Measurements from ENCODE around the gene ZYG11A. TPM values are rescaled to one million over a fixed set of nuclear protein-coding genes. Genes with fewer than 3 reads are reported as not detected.
A peak's percentile ranks its signal among the peaks of the same experiment; 100 is the strongest.

ZYG11A gene
- total and polyA plus RNA-seq, 2 of the 8 experiments (the other 6 are each of a cell fraction or from before 2014, with no cell fraction given): 0.89 to 2.6 TPM

DNA sequence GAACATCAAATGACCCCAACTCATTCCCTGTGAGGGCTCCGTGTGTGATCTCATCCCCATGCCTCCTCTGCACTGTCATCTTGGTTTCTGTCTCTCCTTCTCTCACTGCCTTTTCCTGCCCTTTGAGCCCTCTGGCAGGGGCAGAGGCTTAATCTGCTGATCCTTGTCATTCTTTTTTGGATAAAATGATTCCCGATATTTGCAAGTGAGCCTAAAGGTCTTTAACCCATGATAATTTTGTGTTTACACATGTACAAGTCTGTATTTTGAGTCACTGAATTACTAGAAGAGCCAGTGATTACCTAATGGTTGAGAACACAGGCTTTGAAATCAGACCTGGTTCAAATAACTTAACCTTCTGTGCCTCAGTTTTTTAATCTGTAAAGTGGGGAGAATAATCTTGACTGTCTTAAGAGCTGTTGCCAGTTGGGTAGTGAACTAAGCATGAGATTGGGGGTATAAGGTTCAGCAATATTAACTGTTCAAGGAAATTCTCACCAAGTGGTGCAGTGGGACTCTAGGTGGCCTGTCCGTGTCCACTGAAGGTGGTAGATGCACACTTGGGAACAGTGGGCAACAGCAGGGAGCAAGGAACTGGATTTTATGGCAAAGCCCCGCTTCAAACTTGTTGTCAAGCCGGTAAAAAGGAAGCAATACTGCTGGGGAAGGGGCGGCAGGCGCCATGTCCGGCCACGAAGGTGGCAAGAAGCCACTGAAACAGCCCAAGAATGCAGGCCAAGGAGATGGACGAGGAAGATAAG lies 77.3 kb downstream of the ZYG11A start:
- H3K9me3 ChIP-seq (ENCODE audit: insufficient read depth in 2 of 2, low read depth in 1 of 2, low read length in 1 of 2): no peaks in the 10 kb centered on the region; a peak in 1 of 4 replicates
- CTCF ChIA-PET (ENCODE audit: partially characterized antibody): interaction anchor here (0.9 to 6.1 kb wide), 5 partner anchors 14 to 217 kb away, joined by 3 to 39 read pairs (median 4); partner anchors contain the start of gene ZYG11A
- H3K79me2 ChIP-seq (ENCODE audit: control insufficient read depth in 1 of 2, insufficient read depth in 2 of 2, low read length in 2 of 2): no peaks in the 10 kb centered on the region
- H2BK20ac ChIP-seq (ENCODE audit: low read length): no peak overlapping the region
- no peak for FAIRE-seq
- no peak overlapping the region for H3K14ac ChIP-seq (ENCODE audit: insufficient read length)
- H3K9ac ChIP-seq (replicated peaks in 1 of 4; ENCODE audit: extremely low read depth in 1 of 4, low read depth in 3 of 4, low read length in 3 of 4): no peak overlapping the region
- DNase-seq (ENCODE audit: low read depth in 1 of 2, low spot score in 2 of 2): no peak
- H4K20me1 ChIP-seq (replicated peaks in 1 of 2; ENCODE audit: control insufficient read depth in 1 of 2, insufficient read depth in 2 of 2, low read length in 2 of 2): peaks cover 1 to 2% of the 10 kb centered on the region in 2 experiments
- H2BK12ac ChIP-seq (ENCODE audit: low read depth, low read length): no peak overlapping the region
- peaks cover 2% of the 10 kb centered on the region; the same call in 1 of the 2 replicates for H3K79me1 ChIP-seq (ENCODE audit: low read depth, low read length)
- H2AK5ac ChIP-seq (ENCODE audit: low read depth, low read length): no peak overlapping the region
- H3K23me2 ChIP-seq (ENCODE audit: low read depth, low read length): peaks cover 2% of the 10 kb centered on the region
- TF ChIP-seq, protein P1, sequence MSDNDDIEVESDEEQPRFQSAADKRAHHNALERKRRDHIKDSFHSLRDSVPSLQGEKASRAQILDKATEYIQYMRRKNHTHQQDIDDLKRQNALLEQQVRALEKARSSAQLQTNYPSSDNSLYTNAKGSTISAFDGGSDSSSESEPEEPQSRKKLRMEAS (IDR thresholded peaks at IDR 0.05): no peak
- TF ChIP-seq RNF2 (IDR thresholded peaks at IDR 0.05; ENCODE audit: borderline replicate concordance, low read depth, low read length, missing control alignments, poor library complexity, severe bottlenecking) (no peak), EP300 (IDR thresholded peaks at IDR 0.05; ENCODE audit: borderline replicate concordance in 1 of 2, low read depth in 2 of 2, low read length in 2 of 2) (no peak), RXRA (IDR thresholded peaks at IDR 0.05; ENCODE audit: insufficient read depth, low read depth, low read length) (no peak), BCL11A (IDR thresholded peaks at IDR 0.05; ENCODE audit: low read depth in 2 of 2, low read length in 2 of 2) (no peak), TAF1 (IDR thresholded peaks at IDR 0.05; ENCODE audit: low read depth, low read length) (no peak), CHD1 (IDR thresholded peaks at IDR 0.05; ENCODE audit: low read depth, low read length) (no peak), FOSL1 (IDR thresholded peaks at IDR 0.05; ENCODE audit: insufficient read depth, low read depth, low read length) (no peak), TCF12 (IDR thresholded peaks at IDR 0.05; ENCODE audit: low read depth, low read length) (no peak)
- H2BK5ac ChIP-seq (ENCODE audit: low read depth, low read length): no peak overlapping the region
- H4K91ac ChIP-seq (replicated peaks; ENCODE audit: insufficient read length, low read length): no peak overlapping the region
- H2AFZ ChIP-seq (ENCODE audit: low read length): no peak overlapping the region
- POLR2A ChIA-PET (ENCODE audit: partially characterized antibody): no interaction called here
- H3K4me3 ChIP-seq (ENCODE audit: extremely low read depth in 1 of 4, insufficient read depth in 2 of 4, low read depth in 3 of 4, low read length in 4 of 4): no peak overlapping the region
- H3K27ac ChIP-seq (ENCODE audit: low read depth, low read length): no peak overlapping the region
- no peaks in the 10 kb centered on the region; a peak in 2 of 7 replicates for H3K4me1 ChIP-seq (replicated peaks in 1 of 4; ENCODE audit: control insufficient read depth in 3 of 4, insufficient read depth in 4 of 4, low read length in 3 of 4)
- H3K18ac ChIP-seq (ENCODE audit: extremely low read depth, low read length): no peak overlapping the region
- no peak overlapping the region for H3K4ac ChIP-seq (replicated peaks; ENCODE audit: insufficient read length, low read depth, low read length)
- H2BK120ac ChIP-seq (replicated peaks; ENCODE audit: low read depth, low read length): no peak overlapping the region
- H3K4me2 ChIP-seq (ENCODE audit: insufficient read depth in 1 of 2, low read depth in 2 of 2, low read length in 2 of 2): peak overlapping the region in 1 of 2 experiments; percentile 61; a peak in 1 of 4 replicates
- no peak overlapping the region for H2BK15ac ChIP-seq (ENCODE audit: low read length)
- no peaks in the 10 kb centered on the region for H3K36me3 ChIP-seq (ENCODE audit: control insufficient read depth in 2 of 4, insufficient read depth in 4 of 4, low read length in 3 of 4)
- H3K27me3 ChIP-seq (replicated peaks in 1 of 4; ENCODE audit: control insufficient read depth in 3 of 4, extremely low read depth in 1 of 4, insufficient read depth in 3 of 4, low read length in 3 of 4): peaks cover 3 to 28% (median 18%) of the 10 kb centered on the region in 4 experiments
- no peak overlapping the region for H3K56ac ChIP-seq (replicated peaks; ENCODE audit: insufficient read length, low read depth, low read length)
- H4K8ac ChIP-seq (ENCODE audit: extremely low read depth, insufficient read depth, low read length): no peak overlapping the region
- no peak overlapping the region for H4K5ac ChIP-seq (ENCODE audit: insufficient read length, low read depth, low read length)
- 89% methylated on average over 10 of the region's 10 CpGs; no CpG with 5 or more reads in 1 of the 2 experiments for WGBS, 2 experiments (ENCODE audit: extremely low coverage in 1 of 2, insufficient coverage in 1 of 2, insufficient read length in 1 of 2, insufficient replicate concordance in 2 of 2, low coverage in 1 of 2, low lambda C conversion rate in 2 of 2, missing lambda C conversion rate in 1 of 2)
- H3K23ac ChIP-seq (ENCODE audit: insufficient read length): no peak overlapping the region
